Measurements from ENCODE around the gene MORN3.

MORN3 gene

GRCh38 chr12:121656122-121656521 is 13.3 kb downstream of the MORN3 start:
- H3K4me3 ChIP-seq (ENCODE audit: low read depth in 1 of 2, low read length in 2 of 2): no peak overlapping the region
- no peaks in the 10 kb centered on the region for H3K9me3 ChIP-seq (ENCODE audit: low read length)
- no peaks in the 10 kb centered on the region for H3K36me3 ChIP-seq (ENCODE audit: insufficient read depth, low read length)
- H3K9ac ChIP-seq (ENCODE audit: low read length): no peak overlapping the region
- no peaks in the 10 kb centered on the region for H3K27me3 ChIP-seq (ENCODE audit: control insufficient read depth in 1 of 2, insufficient read depth in 2 of 2, low read length in 2 of 2)
- H3K4me1 ChIP-seq (ENCODE audit: insufficient read depth, low read length): no peaks in the 10 kb centered on the region
- H3K27ac ChIP-seq (ENCODE audit: low read depth, low read length): no peak overlapping the region

- no peaks in the 10 kb centered on the region for H3K9me3 ChIP-seq (ENCODE audit: low read length)
- H3K27ac ChIP-seq (ENCODE audit: low read depth, low read length): no peak overlapping the region
- H3K36me3 ChIP-seq (ENCODE audit: insufficient read depth, low read length): no peaks in the 10 kb centered on the region
- no peak overlapping the region for H3K4me3 ChIP-seq (ENCODE audit: low read depth in 1 of 2, low read length in 2 of 2)
- no peak overlapping the region for H3K9ac ChIP-seq (ENCODE audit: low read length)
- H3K27me3 ChIP-seq (ENCODE audit: control insufficient read depth in 1 of 2, insufficient read depth in 2 of 2, low read length in 2 of 2): no peaks in the 10 kb centered on the region
- no peaks in the 10 kb centered on the region for H3K4me1 ChIP-seq (ENCODE audit: insufficient read depth, low read length)
Observed at GRCh38 chr12:121653999-121654398, 15.5 kb downstream of the MORN3 start.

GRCh38 chr12:121652767-121653497 is 16.5 kb downstream of the MORN3 start:
- no peak overlapping the region for H3K9ac ChIP-seq (ENCODE audit: low read length)
- no peaks in the 10 kb centered on the region for H3K9me3 ChIP-seq (ENCODE audit: low read length)
- H3K27ac ChIP-seq (ENCODE audit: low read depth, low read length): no peak overlapping the region
- no peaks in the 10 kb centered on the region for H3K4me1 ChIP-seq (ENCODE audit: insufficient read depth, low read length)
- no peak overlapping the region for H3K4me3 ChIP-seq (ENCODE audit: low read depth in 1 of 2, low read length in 2 of 2)
- no peaks in the 10 kb centered on the region for H3K27me3 ChIP-seq (ENCODE audit: control insufficient read depth in 1 of 2, insufficient read depth in 2 of 2, low read length in 2 of 2)
- no peaks in the 10 kb centered on the region for H3K36me3 ChIP-seq (ENCODE audit: insufficient read depth, low read length)

- no peaks in the 10 kb centered on the region for H3K4me1 ChIP-seq (ENCODE audit: insufficient read depth, low read length)
- H3K27ac ChIP-seq (ENCODE audit: low read depth, low read length): no peak overlapping the region
- H3K36me3 ChIP-seq (ENCODE audit: insufficient read depth, low read length): no peaks in the 10 kb centered on the region
- no peaks in the 10 kb centered on the region for H3K27me3 ChIP-seq (ENCODE audit: control insufficient read depth in 1 of 2, insufficient read depth in 2 of 2, low read length in 2 of 2)
- H3K9ac ChIP-seq (ENCODE audit: low read length): no peak overlapping the region
- H3K4me3 ChIP-seq (ENCODE audit: low read depth in 1 of 2, low read length in 2 of 2): no peak overlapping the region
- H3K9me3 ChIP-seq (ENCODE audit: low read length): no peaks in the 10 kb centered on the region
Observed at GRCh38 chr12:121651320-121651719, 18.1 kb downstream of the MORN3 start.

- Histone ChIP-seq H3K9ac (ENCODE audit: low read length) (no peak overlapping the region), H3K36me3 (ENCODE audit: insufficient read depth, low read length) (no peaks in the 10 kb centered on the region), H3K4me3 (ENCODE audit: low read depth in 1 of 2, low read length in 2 of 2) (no peak overlapping the region), H3K9me3 (ENCODE audit: low read length) (no peaks in the 10 kb centered on the region), H3K27ac (ENCODE audit: low read depth, low read length) (no peak overlapping the region), H3K27me3 (ENCODE audit: control insufficient read depth in 1 of 2, insufficient read depth in 2 of 2, low read length in 2 of 2) (no peaks in the 10 kb centered on the region), H3K4me1 (ENCODE audit: insufficient read depth, low read length) (no peaks in the 10 kb centered on the region)
Observed at GRCh38 chr12:121649819-121650353, 19.6 kb downstream of the MORN3 start.

- Histone ChIP-seq H3K4me3 (ENCODE audit: low read depth in 1 of 2, low read length in 2 of 2) (no peak overlapping the region), H3K27ac (ENCODE audit: low read depth, low read length) (no peak overlapping the region), H3K9ac (ENCODE audit: low read length) (no peak overlapping the region), H3K27me3 (ENCODE audit: control insufficient read depth in 1 of 2, insufficient read depth in 2 of 2, low read length in 2 of 2) (no peaks in the 10 kb centered on the region), H3K36me3 (ENCODE audit: insufficient read depth, low read length) (no peaks in the 10 kb centered on the region), H3K9me3 (ENCODE audit: low read length) (no peaks in the 10 kb centered on the region), H3K4me1 (ENCODE audit: insufficient read depth, low read length) (no peaks in the 10 kb centered on the region)
Observed at GRCh38 chr12:121649322-121649721, 20.1 kb downstream of the MORN3 start.

- Histone ChIP-seq H3K4me1 (ENCODE audit: insufficient read depth, low read length) (no peaks in the 10 kb centered on the region), H3K9me3 (ENCODE audit: low read length) (no peaks in the 10 kb centered on the region), H3K4me3 (ENCODE audit: low read depth in 1 of 2, low read length in 2 of 2) (no peak overlapping the region), H3K27me3 (ENCODE audit: control insufficient read depth in 1 of 2, insufficient read depth in 2 of 2, low read length in 2 of 2) (no peaks in the 10 kb centered on the region), H3K27ac (ENCODE audit: low read depth, low read length) (no peak overlapping the region), H3K9ac (ENCODE audit: low read length) (no peak overlapping the region), H3K36me3 (ENCODE audit: insufficient read depth, low read length) (no peaks in the 10 kb centered on the region)
Observed at GRCh38 chr12:121648458-121649028, 20.9 kb downstream of the MORN3 start.

GRCh38 chr12:121641343-121641630 is 28.2 kb downstream of the MORN3 start:
- Histone ChIP-seq H3K9me3 (ENCODE audit: low read length) (no peaks in the 10 kb centered on the region), H3K4me3 (ENCODE audit: low read depth in 1 of 2, low read length in 2 of 2) (no peak overlapping the region), H3K9ac (ENCODE audit: low read length) (no peak overlapping the region), H3K27me3 (ENCODE audit: control insufficient read depth in 1 of 2, insufficient read depth in 2 of 2, low read length in 2 of 2) (no peaks in the 10 kb centered on the region), H3K36me3 (ENCODE audit: insufficient read depth, low read length) (no peaks in the 10 kb centered on the region), H3K4me1 (ENCODE audit: insufficient read depth, low read length) (no peaks in the 10 kb centered on the region), H3K27ac (ENCODE audit: low read depth, low read length) (no peak overlapping the region)

- no peak overlapping the region for H3K27ac ChIP-seq (ENCODE audit: low read depth, low read length)
- no peaks in the 10 kb centered on the region for H3K9me3 ChIP-seq (ENCODE audit: low read length)
Observed at GRCh38 chr12:121638298-121639202, 30.9 kb downstream of the MORN3 start.

GRCh38 chr12:121637231-121637914 is 32.1 kb downstream of the MORN3 start:
- H3K9ac ChIP-seq (ENCODE audit: low read length): no peak overlapping the region
- H3K9me3 ChIP-seq (ENCODE audit: low read length): no peaks in the 10 kb centered on the region
- H3K27ac ChIP-seq (ENCODE audit: low read depth, low read length): no peak overlapping the region
- H3K4me3 ChIP-seq (ENCODE audit: low read depth in 1 of 2, low read length in 2 of 2): no peak overlapping the region
- H3K27me3 ChIP-seq (ENCODE audit: control insufficient read depth in 1 of 2, insufficient read depth in 2 of 2, low read length in 2 of 2): no peaks in the 10 kb centered on the region
- peaks cover 10% of the 10 kb centered on the region for H3K4me1 ChIP-seq (ENCODE audit: insufficient read depth, low read length)
- H3K36me3 ChIP-seq (ENCODE audit: insufficient read depth, low read length): no peaks in the 10 kb centered on the region

More at GRCh38 chr12:121638298-121639202, 30.9 kb downstream of the MORN3 start:
- H3K4me3 ChIP-seq (ENCODE audit: low read depth in 1 of 2, low read length in 2 of 2): no peak overlapping the region
- H3K9ac ChIP-seq (ENCODE audit: low read length): no peak overlapping the region
- H3K36me3 ChIP-seq (ENCODE audit: insufficient read depth, low read length): no peaks in the 10 kb centered on the region
- no peaks in the 10 kb centered on the region for H3K27me3 ChIP-seq (ENCODE audit: control insufficient read depth in 1 of 2, insufficient read depth in 2 of 2, low read length in 2 of 2)
- no peaks in the 10 kb centered on the region for H3K4me1 ChIP-seq (ENCODE audit: insufficient read depth, low read length)

- Histone ChIP-seq H3K27ac (ENCODE audit: low read depth, low read length) (no peak overlapping the region), H3K4me1 (ENCODE audit: insufficient read depth, low read length) (peaks cover 15% of the 10 kb centered on the region)
Observed at GRCh38 chr12:121634836-121635235, 34.6 kb downstream of the MORN3 start.

More at GRCh38 chr12:121634836-121635235, 34.6 kb downstream of the MORN3 start:
- H3K9ac ChIP-seq (ENCODE audit: low read length): no peak overlapping the region
- no peak overlapping the region for H3K4me3 ChIP-seq (ENCODE audit: low read depth in 1 of 2, low read length in 2 of 2)
- no peaks in the 10 kb centered on the region for H3K27me3 ChIP-seq (ENCODE audit: control insufficient read depth in 1 of 2, insufficient read depth in 2 of 2, low read length in 2 of 2)
- H3K36me3 ChIP-seq (ENCODE audit: insufficient read depth, low read length): no peaks in the 10 kb centered on the region
- H3K9me3 ChIP-seq (ENCODE audit: low read length): no peaks in the 10 kb centered on the region

All from muscle layer of colon (tissue), 2 donors.